ENCODE results near the gene SART3. TPM values are rescaled to one million over a fixed set of nuclear protein-coding genes. Genes with fewer than 3 reads are reported as not detected.
A peak's percentile ranks its signal among the peaks of the same experiment; 100 is the strongest.

SART3 gene
- total and polyA plus RNA-seq, 2 donors from 2014 or later, result 14.9 to 59.1 TPM

- peak overlapping the region in 2 of 3 donors; percentile 75 to 87 for H3K4me3 ChIP-seq (ENCODE audit: low read length in 3 of 3)
- peaks cover 0 to 43% (median 37%) of the 10 kb centered on the region in 3 donors for H3K4me1 ChIP-seq (ENCODE audit: control insufficient read depth in 2 of 3, insufficient read depth in 2 of 3, low read depth in 1 of 3, low read length in 3 of 3)
- DNase-seq (no peak), FAIRE-seq (no peak)
- intact Hi-C loops (cut with DNase I), result no loop called here
- no peaks in the 10 kb centered on the region for H3K9me3 ChIP-seq (ENCODE audit: control insufficient read depth in 2 of 3, insufficient read depth in 1 of 3, low read length in 3 of 3)
- H3K27ac ChIP-seq (ENCODE audit: low read depth in 2 of 2, low read length in 2 of 2), result no peak overlapping the region
- no peak for TF ChIP-seq CTCF (IDR thresholded peaks at IDR 0.05; ENCODE audit: borderline replicate concordance, extremely low read depth, insufficient read depth)
- H3K27me3 ChIP-seq (ENCODE audit: control insufficient read depth, insufficient read depth, low read length), result no peaks in the 10 kb centered on the region
- peaks cover 12 to 41% (median 36%) of the 10 kb centered on the region in 3 donors for H3K36me3 ChIP-seq (ENCODE audit: control insufficient read depth in 2 of 3, insufficient read depth in 3 of 3, low read length in 3 of 3)
- no peak overlapping the region for H3K9ac ChIP-seq (ENCODE audit: low read length in 3 of 3)
These were observed 2.8 kb upstream of the SART3 start for GRCh38 chr12:108563804-108564151.

GRCh38 chr12:108563136-108563803 is 2.3 kb upstream of the SART3 start:
- peaks cover 10 to 37% (median 31%) of the 10 kb centered on the region in 3 donors for H3K36me3 ChIP-seq (ENCODE audit: control insufficient read depth in 2 of 3, insufficient read depth in 3 of 3, low read length in 3 of 3)
- no peaks in the 10 kb centered on the region for H3K9me3 ChIP-seq (ENCODE audit: control insufficient read depth in 2 of 3, insufficient read depth in 1 of 3, low read length in 3 of 3)
- H3K4me1 ChIP-seq (ENCODE audit: control insufficient read depth in 2 of 3, insufficient read depth in 2 of 3, low read depth in 1 of 3, low read length in 3 of 3), result peaks cover 0 to 41% (median 37%) of the 10 kb centered on the region in 3 donors
- H3K4me3 ChIP-seq (ENCODE audit: low read length in 3 of 3), result peak overlapping the region; percentile 75 to 92 (median 87)
- H3K9ac ChIP-seq (ENCODE audit: low read length in 3 of 3), result peak overlapping the region; percentile 64 to 97 (median 88)
- TF ChIP-seq CTCF (IDR thresholded peaks at IDR 0.05; ENCODE audit: borderline replicate concordance, extremely low read depth, insufficient read depth), result peak; percentile 87
- DNase-seq, result peak; percentile 84 to 95 (median 89)
- intact Hi-C loops (cut with DNase I), result no loop called here
- H3K27me3 ChIP-seq (ENCODE audit: control insufficient read depth, insufficient read depth, low read length), result no peaks in the 10 kb centered on the region
- FAIRE-seq, result no peak
- H3K27ac ChIP-seq (ENCODE audit: low read depth in 2 of 2, low read length in 2 of 2), result peak overlapping the region; percentile 85 to 86

GRCh38 chr12:108562348-108563135 is 1.6 kb upstream of the SART3 start, which contains the start of gene ISCU:
TSS of gene ISCU (plus strand) at chr12:108562596. CDS start at chr12:108562623, 27 bp downstream.
- Histone ChIP-seq H3K9me3 (ENCODE audit: control insufficient read depth in 2 of 3, insufficient read depth in 1 of 3, low read length in 3 of 3) (no peaks in the 10 kb centered on the region), H3K9ac (ENCODE audit: low read length in 3 of 3) (peak within 1 kb of the TSS; percentile 88 to 99 (median 97)), H3K36me3 (ENCODE audit: control insufficient read depth in 2 of 3, insufficient read depth in 3 of 3, low read length in 3 of 3) (peaks cover 10 to 32% (median 28%) of the 10 kb centered on the region in 3 donors), H3K4me1 (ENCODE audit: control insufficient read depth in 2 of 3, insufficient read depth in 2 of 3, low read depth in 1 of 3, low read length in 3 of 3) (peaks cover 0 to 41% (median 34%) of the 10 kb centered on the region in 3 donors), H3K4me3 (ENCODE audit: low read length in 3 of 3) (peak within 1 kb of the TSS; percentile 92 to 99 (median 98)), H3K27ac (ENCODE audit: low read depth in 2 of 2, low read length in 2 of 2) (peak within 1 kb of the TSS; percentile 92 to 97), H3K27me3 (ENCODE audit: control insufficient read depth, insufficient read depth, low read length) (no peaks in the 10 kb centered on the region)
- intact Hi-C loops (cut with DNase I), result no loop called here
- DNase-seq (peak; percentile 99 to 100 (median 99)), FAIRE-seq (no peak)
- no peak for TF ChIP-seq CTCF (IDR thresholded peaks at IDR 0.05; ENCODE audit: borderline replicate concordance, extremely low read depth, insufficient read depth)

Measured in kidney (tissue), 14 donors.